ENCODE results near the gene TCF7. TPM values are rescaled to one million over a fixed set of nuclear protein-coding genes. Genes with fewer than 3 reads are reported as not detected.

Gene TCF7
- total RNA-seq, 1 donor from 2014 or later = 0.67 TPM

GRCh38 chr5:134174841-134175839 is 60.7 kb downstream of the TCF7 start:
- H3K9me3 Mint-ChIP-seq (ENCODE audit: unreplicated experiment) = no peaks in the 10 kb centered on the region
- no peak for DNase-seq (ENCODE audit: extremely low spot score, unreplicated experiment)
- H3K36me3 Mint-ChIP-seq (ENCODE audit: unreplicated experiment) = peaks cover 20% of the 10 kb centered on the region
- no peak for TF ChIP-seq CTCF (IDR thresholded peaks at IDR 0.05)
- peaks cover 28% of the 10 kb centered on the region for H3K4me1 Mint-ChIP-seq (ENCODE audit: unreplicated experiment)
- H3K27ac Mint-ChIP-seq (ENCODE audit: unreplicated experiment) = peak overlapping the region; percentile 97
- H3K27me3 Mint-ChIP-seq (ENCODE audit: unreplicated experiment) = no peaks in the 10 kb centered on the region
- H3K4me3 Mint-ChIP-seq (ENCODE audit: unreplicated experiment) = peak overlapping the region; percentile 91

- no peaks in the 10 kb centered on the region for H3K9me3 Mint-ChIP-seq (ENCODE audit: unreplicated experiment)
- TF ChIP-seq CTCF (IDR thresholded peaks at IDR 0.05) = no peak
- H3K4me1 Mint-ChIP-seq (ENCODE audit: unreplicated experiment) = peaks cover 28% of the 10 kb centered on the region
- no peak for DNase-seq (ENCODE audit: extremely low spot score, unreplicated experiment)
- peaks cover 20% of the 10 kb centered on the region for H3K36me3 Mint-ChIP-seq (ENCODE audit: unreplicated experiment)
- peaks cover 5% of the 10 kb centered on the region for H3K27me3 Mint-ChIP-seq (ENCODE audit: unreplicated experiment)
- peak overlapping the region; percentile 97 for H3K27ac Mint-ChIP-seq (ENCODE audit: unreplicated experiment)
- peak overlapping the region; percentile 91 for H3K4me3 Mint-ChIP-seq (ENCODE audit: unreplicated experiment)
These were observed 61.5 kb downstream of the TCF7 start for GRCh38 chr5:134175921-134176510.

GRCh38 chr5:134176511-134177368 is 62.3 kb downstream of the TCF7 start, which contains the start of gene SKP1:
TSS of gene SKP1 (minus strand) at chr5:134176950. CDS start at chr5:134174022, 2,928 bp downstream.
- H3K36me3 Mint-ChIP-seq (ENCODE audit: unreplicated experiment) = peaks cover 13% of the 10 kb centered on the region
- H3K27ac Mint-ChIP-seq (ENCODE audit: unreplicated experiment) = peak within 1 kb of the TSS; percentile 97

GRCh38 chr5:134177369-134178095 is 63.1 kb downstream of the TCF7 start:
- Mint-ChIP-seq H3K27ac (ENCODE audit: unreplicated experiment) (peak overlapping the region; percentile 97), H3K4me3 (ENCODE audit: unreplicated experiment) (peak overlapping the region; percentile 91), H3K4me1 (ENCODE audit: unreplicated experiment) (peaks cover 23% of the 10 kb centered on the region), H3K9me3 (ENCODE audit: unreplicated experiment) (no peaks in the 10 kb centered on the region), H3K27me3 (ENCODE audit: unreplicated experiment) (peaks cover 5% of the 10 kb centered on the region), H3K36me3 (ENCODE audit: unreplicated experiment) (peaks cover 6% of the 10 kb centered on the region)
- DNase-seq (ENCODE audit: extremely low spot score, unreplicated experiment) = no peak
- TF ChIP-seq CTCF (IDR thresholded peaks at IDR 0.05) = no peak

More at GRCh38 chr5:134176511-134177368, 62.3 kb downstream of the TCF7 start, which contains the start of gene SKP1:
- peak within 1 kb of the TSS; percentile 91 for H3K4me3 Mint-ChIP-seq (ENCODE audit: unreplicated experiment)
- H3K9me3 Mint-ChIP-seq (ENCODE audit: unreplicated experiment) = no peaks in the 10 kb centered on the region
- peaks cover 5% of the 10 kb centered on the region for H3K27me3 Mint-ChIP-seq (ENCODE audit: unreplicated experiment)
- no peak for TF ChIP-seq CTCF (IDR thresholded peaks at IDR 0.05)
- DNase-seq (ENCODE audit: extremely low spot score, unreplicated experiment) = peak; percentile 95
- peaks cover 28% of the 10 kb centered on the region for H3K4me1 Mint-ChIP-seq (ENCODE audit: unreplicated experiment)
